ENCODE results near the gene ZNF112.

GRCh38 chr19:44282846-44283245 is 73.6 kb downstream of the ZNF112 start:
- TF ChIP-seq POLR2A (IDR thresholded peaks at IDR 0.05; ENCODE audit: low read depth, low read length) (no peak), SPI1 (IDR thresholded peaks at IDR 0.05; ENCODE audit: low read depth, low read length) (no peak)
